ENCODE results near the gene MBTPS1.

The MBTPS1 gene

GRCh38 chr16:84093120-84093878 lies 23.4 kb downstream of the MBTPS1 start:
- no peak overlapping the region for H3K4me3 ChIP-seq (ENCODE audit: low read depth, low read length)
- no peak for DNase-seq (ENCODE audit: low read depth, low spot score)
- no peak for TF ChIP-seq CTCF (IDR thresholded peaks at IDR 0.05; ENCODE audit: low read depth, low read length)
- in situ Hi-C loops (cut with HindIII; ENCODE audit: low sequenced_read_pairs): no loop called here

- H3K4me3 ChIP-seq (ENCODE audit: low read depth, low read length): no peak overlapping the region
- TF ChIP-seq CTCF (IDR thresholded peaks at IDR 0.05; ENCODE audit: low read depth, low read length): no peak
- in situ Hi-C loops (cut with HindIII; ENCODE audit: low sequenced_read_pairs): no loop called here
- DNase-seq (ENCODE audit: low read depth, low spot score): no peak
These were observed 25.3 kb downstream of the MBTPS1 start for GRCh38 chr16:84091460-84091859.

- in situ Hi-C loops (cut with HindIII; ENCODE audit: low sequenced_read_pairs): no loop called here
- TF ChIP-seq CTCF (IDR thresholded peaks at IDR 0.05; ENCODE audit: low read depth, low read length): no peak
- DNase-seq (ENCODE audit: low read depth, low spot score): no peak
- no peak overlapping the region for H3K4me3 ChIP-seq (ENCODE audit: low read depth, low read length)
These were observed 26.5 kb downstream of the MBTPS1 start for GRCh38 chr16:84090211-84090610.

- TF ChIP-seq CTCF (IDR thresholded peaks at IDR 0.05; ENCODE audit: low read depth, low read length): no peak
- no peak for DNase-seq (ENCODE audit: low read depth, low spot score)
- no peak overlapping the region for H3K4me3 ChIP-seq (ENCODE audit: low read depth, low read length)
- in situ Hi-C loops (cut with HindIII; ENCODE audit: low sequenced_read_pairs): no loop called here
These were observed 27.9 kb downstream of the MBTPS1 start for GRCh38 chr16:84088695-84089395.

GRCh38 chr16:84087466-84088151 lies 29.1 kb downstream of the MBTPS1 start:
- DNase-seq (ENCODE audit: low read depth, low spot score): no peak
- no peak overlapping the region for H3K4me3 ChIP-seq (ENCODE audit: low read depth, low read length)
- TF ChIP-seq CTCF (IDR thresholded peaks at IDR 0.05; ENCODE audit: low read depth, low read length): no peak
- in situ Hi-C loops (cut with HindIII; ENCODE audit: low sequenced_read_pairs): no loop called here

GRCh38 chr16:84087001-84087400 lies 29.7 kb downstream of the MBTPS1 start:
- in situ Hi-C loops (cut with HindIII; ENCODE audit: low sequenced_read_pairs): no loop called here
- no peak for DNase-seq (ENCODE audit: low read depth, low spot score)
- H3K4me3 ChIP-seq (ENCODE audit: low read depth, low read length): no peak overlapping the region
- TF ChIP-seq CTCF (IDR thresholded peaks at IDR 0.05; ENCODE audit: low read depth, low read length): no peak

Data from astrocyte of the spinal cord (primary cell).